GM18526 (cell line): ENCODE data around the gene HS6ST3.

ENCODE experiments used
- POLR2A ChIP-seq: IDR thresholded peaks from 3 replicates; pipeline ENCODE4 v1.6.1; 2011; ENCODE audit not compliant: insufficient read length; ENCODE audit errors: extremely low read depth

HS6ST3 gene

DNA sequence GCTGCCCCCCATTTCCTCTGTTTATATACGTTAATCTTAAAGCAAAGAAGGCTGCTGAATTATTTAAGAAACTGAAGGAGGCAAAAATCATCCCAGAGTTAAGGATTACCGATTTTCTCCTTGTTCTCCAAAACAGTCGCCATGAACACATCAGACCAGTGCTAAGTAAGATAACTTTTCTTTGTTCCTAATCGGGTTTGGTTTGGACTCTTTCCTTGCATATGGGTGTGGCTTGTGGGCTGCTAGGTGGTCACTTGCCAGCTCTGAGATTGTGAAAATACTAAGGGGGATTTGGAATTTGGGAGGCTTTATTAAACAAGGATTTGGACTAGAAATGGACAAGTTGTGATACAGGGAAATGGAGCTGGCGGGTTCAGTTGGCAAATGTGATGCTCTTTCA is 692.3 kb downstream of the HS6ST3 start:
- TF ChIP-seq POLR2A = no peak

GRCh38 chr13:96783057-96783456 is 693.1 kb downstream of the HS6ST3 start:
- no peak for TF ChIP-seq POLR2A

DNA sequence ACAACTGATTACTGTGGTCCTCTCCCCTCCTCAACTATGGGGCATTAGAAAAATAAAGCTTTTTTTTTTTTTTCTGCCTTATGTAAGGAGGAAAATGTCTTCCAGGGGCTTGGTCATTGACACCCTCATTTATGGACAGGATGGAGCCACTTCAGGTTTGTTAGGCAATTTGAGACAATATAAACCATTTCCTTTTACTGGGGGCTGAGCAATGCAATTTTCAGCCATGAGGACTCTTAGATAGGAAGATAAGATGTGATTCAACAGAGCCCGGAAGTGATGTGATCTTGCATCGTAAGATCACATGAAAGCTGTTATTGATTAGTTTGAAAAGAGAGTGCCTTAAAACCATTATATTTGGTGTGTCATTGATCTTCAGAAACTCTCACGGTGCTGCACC is 693.6 kb downstream of the HS6ST3 start:
- TF ChIP-seq POLR2A = no peak

DNA sequence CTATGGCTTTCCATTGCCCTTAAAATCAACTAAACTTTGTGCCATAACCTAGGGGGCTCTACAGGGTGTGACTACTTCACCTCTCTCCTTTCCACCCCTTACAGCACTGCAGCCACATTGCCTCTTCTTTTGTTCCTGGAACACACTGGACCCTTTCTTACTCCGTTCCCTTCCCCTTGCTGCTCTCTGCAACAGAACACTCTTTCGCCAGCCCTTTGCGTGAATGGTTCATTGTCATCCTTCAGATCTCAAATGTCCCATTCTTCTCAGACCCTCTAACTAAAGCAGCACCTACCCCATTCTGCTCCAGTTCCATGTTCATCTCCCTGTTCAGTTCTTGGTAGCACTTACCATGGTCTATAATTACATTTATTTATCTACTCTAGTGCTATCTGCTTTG is 696.1 kb downstream of the HS6ST3 start:
- no peak for TF ChIP-seq POLR2A

GRCh38 chr13:96792188-96792587 is 702.3 kb downstream of the HS6ST3 start:
- TF ChIP-seq POLR2A = no peak

GRCh38 chr13:96792736-96793403 is 703.0 kb downstream of the HS6ST3 start:
- TF ChIP-seq POLR2A = no peak

DNA sequence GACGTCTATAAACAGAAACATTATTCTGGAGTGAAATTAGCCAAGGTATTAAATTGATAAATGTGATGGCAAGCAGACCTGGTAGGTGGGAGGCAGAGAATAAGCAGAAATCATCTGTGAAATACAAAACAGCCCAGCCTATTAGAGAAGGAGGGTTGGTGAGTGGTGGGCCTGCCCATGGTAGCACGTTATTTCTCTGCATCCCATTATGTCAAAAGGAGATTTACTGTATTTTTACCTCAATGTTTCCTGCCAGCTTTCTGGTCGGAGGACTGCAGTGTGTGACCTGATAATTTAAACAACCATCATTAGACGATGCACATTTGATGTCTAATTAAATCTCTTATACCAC is 703.5 kb downstream of the HS6ST3 start:
- TF ChIP-seq POLR2A = no peak

DNA sequence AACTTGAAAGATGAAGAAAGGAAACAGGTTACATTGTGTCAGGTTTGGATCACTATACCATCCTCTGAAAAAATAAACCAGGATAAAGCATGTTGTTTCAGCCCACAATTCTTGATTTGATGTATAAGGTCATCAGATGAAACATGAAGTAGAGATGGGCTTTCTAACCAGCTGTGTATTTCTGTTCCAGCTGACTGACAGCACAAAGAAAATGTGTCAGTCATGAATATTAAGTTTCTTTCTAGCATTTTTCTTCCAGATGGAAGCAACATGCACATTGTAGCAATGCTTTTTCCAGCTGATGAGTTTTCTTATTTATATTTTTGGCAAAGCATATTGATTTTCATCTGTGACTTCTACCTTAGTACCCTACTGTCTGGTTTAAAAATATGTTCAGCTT is 704.8 kb downstream of the HS6ST3 start:
- no peak for TF ChIP-seq POLR2A

DNA sequence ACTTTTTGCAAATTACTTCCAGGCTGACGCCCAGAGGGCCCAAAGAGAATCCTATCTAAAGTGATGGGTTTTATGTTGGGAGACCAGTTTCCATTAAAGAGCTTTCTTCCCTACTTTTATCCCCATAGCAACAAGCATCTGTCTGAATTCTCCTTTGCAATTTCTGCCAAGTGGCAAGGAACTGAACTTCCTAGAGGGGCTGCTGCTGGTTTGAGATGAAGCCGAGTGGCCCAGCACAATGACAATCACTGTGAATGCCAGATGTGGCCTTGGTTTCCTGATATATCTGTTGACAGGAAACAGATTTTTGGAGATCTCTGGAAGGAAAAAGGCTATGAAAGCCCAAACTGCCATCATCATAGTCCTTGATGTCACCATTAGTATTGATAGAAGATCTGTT is 705.8 kb downstream of the HS6ST3 start:
- TF ChIP-seq POLR2A = no peak

GRCh38 chr13:96796091-96796633 is 706.3 kb downstream of the HS6ST3 start:
- no peak for TF ChIP-seq POLR2A

GRCh38 chr13:96797136-96797535 is 707.2 kb downstream of the HS6ST3 start:
- no peak for TF ChIP-seq POLR2A

DNA sequence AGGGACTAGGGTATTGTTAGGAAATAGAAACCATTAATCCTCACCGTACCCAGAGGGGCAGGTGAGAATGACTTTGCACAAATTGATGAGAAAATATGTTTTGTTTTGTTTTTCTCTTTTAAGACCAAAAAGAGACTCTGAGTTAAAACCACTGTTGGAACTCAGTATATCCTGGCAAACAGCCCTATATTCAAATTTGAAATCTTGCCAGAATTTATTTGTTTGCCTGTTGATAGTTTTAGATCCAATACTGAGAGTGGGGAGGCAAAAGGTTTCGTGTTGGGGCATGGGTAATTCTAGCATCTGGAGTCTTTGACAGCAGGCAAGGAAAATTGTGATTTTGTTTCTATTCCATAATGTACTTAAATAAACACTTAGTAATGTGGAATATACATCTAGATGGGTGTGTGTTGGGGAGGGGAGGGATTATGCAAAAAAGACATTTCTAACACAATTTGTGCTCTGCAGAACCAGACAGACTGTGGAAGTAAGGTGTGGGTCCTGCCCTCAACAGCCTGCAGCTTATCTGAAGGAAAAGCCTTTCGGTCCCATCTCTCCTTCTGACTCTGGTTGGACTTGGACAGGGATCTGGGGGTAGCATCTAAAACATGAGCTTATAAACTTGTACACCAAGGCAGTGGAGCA is 713.7 kb downstream of the HS6ST3 start:
- TF ChIP-seq POLR2A = no peak

DNA sequence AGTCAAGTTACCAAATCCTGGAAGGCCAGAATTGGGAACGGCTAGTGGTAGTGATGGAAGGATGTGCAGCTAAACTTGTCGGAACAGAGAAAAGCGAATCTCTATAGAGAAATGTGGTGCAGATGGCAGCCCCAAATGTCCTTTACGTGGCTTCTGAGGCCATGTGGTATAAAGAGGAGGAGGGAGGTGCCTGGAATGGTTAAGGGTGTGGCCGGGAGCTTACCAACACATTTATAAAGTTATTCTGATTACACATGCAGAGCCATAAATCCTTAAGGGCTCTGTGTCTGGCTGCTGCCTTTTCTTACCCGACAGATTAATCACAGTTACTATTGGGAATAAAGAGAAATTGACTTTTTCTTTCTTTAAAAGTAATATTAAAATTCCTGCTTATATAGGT is 714.3 kb downstream of the HS6ST3 start:
- TF ChIP-seq POLR2A = no peak

- TF ChIP-seq POLR2A = no peak
These were observed 716.8 kb downstream of the HS6ST3 start for GRCh38 chr13:96806746-96807145.

- TF ChIP-seq POLR2A = no peak
These were observed 719.6 kb downstream of the HS6ST3 start for GRCh38 chr13:96809366-96810096.

DNA sequence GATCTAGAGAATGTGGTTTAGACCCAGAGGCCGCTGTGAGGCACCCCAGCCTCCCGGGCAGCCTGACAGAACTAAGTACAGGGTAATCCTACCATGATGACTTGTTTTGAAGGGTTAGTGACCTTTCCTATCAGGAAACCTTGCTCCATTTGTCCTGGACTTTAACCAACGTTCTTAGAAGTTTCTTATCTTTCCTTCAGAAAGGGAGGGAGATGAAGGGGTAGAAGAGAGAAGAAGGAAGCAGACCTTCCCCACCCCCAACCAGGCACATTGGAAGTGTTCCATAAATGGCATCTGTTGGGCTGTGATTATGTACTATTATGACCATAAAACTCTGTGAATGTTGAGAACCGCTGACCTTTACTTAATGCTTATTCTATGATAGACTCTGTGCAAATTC is 720.2 kb downstream of the HS6ST3 start:
- no peak for TF ChIP-seq POLR2A
